ENCODE measurements around the gene MARK2. TPM values are rescaled to one million over a fixed set of nuclear protein-coding genes. Genes with fewer than 3 reads are reported as not detected.
A peak's percentile ranks its signal among the peaks of the same experiment; 100 is the strongest.

MARK2 gene
- total and polyA plus RNA-seq, 10 of the 15 experiments (the other 5 are each of a cell fraction or from before 2014, with no cell fraction given): 0.19 to 29.5 (median 13.2) TPM

DNA sequence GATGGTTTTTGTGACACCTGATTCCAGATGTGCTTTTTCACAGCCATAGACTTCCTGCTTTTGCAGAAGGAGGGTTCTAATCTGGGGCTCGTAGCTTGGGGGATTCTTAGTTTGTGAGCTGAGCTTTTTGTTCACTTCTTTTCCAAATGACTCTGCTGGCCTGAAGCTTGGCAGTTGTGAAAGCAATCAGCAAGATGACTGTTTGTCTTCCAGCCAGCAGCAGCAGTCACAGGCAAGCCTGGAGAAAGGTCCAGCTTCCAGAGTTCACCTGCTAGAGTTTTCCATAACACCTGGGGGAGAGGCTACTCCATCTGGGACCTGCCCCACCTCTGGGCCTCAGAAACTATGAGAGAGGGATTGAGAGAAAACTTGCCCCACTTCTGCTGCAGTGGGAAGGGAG lies 4.1 kb downstream of the MARK2 start:
- intact Hi-C loops (cut with micrococcal nuclease; ENCODE audit: unreplicated experiment): no loop called here
- H4K20me1 ChIP-seq (ENCODE audit: control insufficient read depth, insufficient read depth): peaks cover 9% of the 10 kb centered on the region
- TSS peak; percentile 20 for BruUV-seq (replicated peaks)
- FAIRE-seq (no peak), DNase-seq (ENCODE audit: low read depth, low spot score) (no peak), ATAC-seq (no peak)
- peak overlapping the region; percentile 64; the same call in 1 of the 2 replicates for H3K4me2 ChIP-seq (ENCODE audit: control insufficient read depth, insufficient read depth)
- H2AFZ ChIP-seq (ENCODE audit: control insufficient read depth, low read depth, low read length): no peak overlapping the region
- H3K4me1 ChIP-seq (ENCODE audit: control insufficient read depth, insufficient read depth, low read length): peaks cover 12% of the 10 kb centered on the region
- H3K27ac ChIP-seq (ENCODE audit: control insufficient read depth, insufficient read depth): no peak overlapping the region
- 38% methylated on average over 1 of the region's 1 CpG for WGBS (ENCODE audit: insufficient coverage, insufficient replicate concordance, low lambda C conversion rate, missing lambda C conversion rate)
- H3K9me3 ChIP-seq (replicated peaks; ENCODE audit: control insufficient read depth, insufficient read depth, low read length): no peaks in the 10 kb centered on the region
- RAD21 ChIA-PET (ENCODE audit: unreplicated experiment): interaction anchor here (0.9 to 1.8 kb wide), 5 partner anchors 10 to 30 kb away, joined by 4 to 8 read pairs (median 6); no protein-coding TSS in a partner anchor
- H3K79me2 ChIP-seq (ENCODE audit: control insufficient read depth, insufficient read depth, low read length): peaks cover 81% of the 10 kb centered on the region
- H3K36me3 ChIP-seq (ENCODE audit: control insufficient read depth in 2 of 2, insufficient read depth in 2 of 2, low read length in 1 of 2): peaks cover 0 to 13% of the 10 kb centered on the region in 2 experiments; a peak in 3 of 4 replicates
- H3K4me3 ChIP-seq: peak overlapping the region; percentile 42
- H3K27me3 ChIP-seq (replicated peaks in 1 of 2; ENCODE audit: control insufficient read depth in 2 of 2, insufficient read depth in 2 of 2, low read length in 1 of 2): no peaks in the 10 kb centered on the region
- POLR2A ChIA-PET: interaction anchor here (0.7 to 1.3 kb wide), 2 partner anchors 23 to 30 kb away, joined by 3 to 4 read pairs; no protein-coding TSS in a partner anchor
- in situ Hi-C loops (cut with MboI): no loop called here
- SMC1A ChIA-PET (ENCODE audit: uncharacterized antibody, unreplicated experiment): interaction anchor here (0.6 to 18.4 kb wide), 6 partner anchors 8 to 104 kb away, joined by 3 to 234 read pairs (median 5); no protein-coding TSS in a partner anchor
- CTCF ChIA-PET: interaction anchor here (0.6 to 4.3 kb wide), 9 partner anchors 8 to 1943 kb away, joined by 3 to 14 read pairs (median 6); no protein-coding TSS in a partner anchor
- no peak overlapping the region for H3K9ac ChIP-seq (ENCODE audit: control insufficient read depth, insufficient read depth, low read length)
- TF ChIP-seq TCF3 (IDR thresholded peaks at IDR 0.05; ENCODE audit: borderline replicate concordance, insufficient read depth, low read depth, low read length): no peak
- no peak for TF ChIP-seq SP1 (IDR thresholded peaks at IDR 0.05; ENCODE audit: low read depth, low read length)
- TF ChIP-seq FOS (IDR thresholded peaks at IDR 0.05; ENCODE audit: borderline replicate concordance, extremely low read depth, insufficient read length): no peak
- TF ChIP-seq, protein P1, sequence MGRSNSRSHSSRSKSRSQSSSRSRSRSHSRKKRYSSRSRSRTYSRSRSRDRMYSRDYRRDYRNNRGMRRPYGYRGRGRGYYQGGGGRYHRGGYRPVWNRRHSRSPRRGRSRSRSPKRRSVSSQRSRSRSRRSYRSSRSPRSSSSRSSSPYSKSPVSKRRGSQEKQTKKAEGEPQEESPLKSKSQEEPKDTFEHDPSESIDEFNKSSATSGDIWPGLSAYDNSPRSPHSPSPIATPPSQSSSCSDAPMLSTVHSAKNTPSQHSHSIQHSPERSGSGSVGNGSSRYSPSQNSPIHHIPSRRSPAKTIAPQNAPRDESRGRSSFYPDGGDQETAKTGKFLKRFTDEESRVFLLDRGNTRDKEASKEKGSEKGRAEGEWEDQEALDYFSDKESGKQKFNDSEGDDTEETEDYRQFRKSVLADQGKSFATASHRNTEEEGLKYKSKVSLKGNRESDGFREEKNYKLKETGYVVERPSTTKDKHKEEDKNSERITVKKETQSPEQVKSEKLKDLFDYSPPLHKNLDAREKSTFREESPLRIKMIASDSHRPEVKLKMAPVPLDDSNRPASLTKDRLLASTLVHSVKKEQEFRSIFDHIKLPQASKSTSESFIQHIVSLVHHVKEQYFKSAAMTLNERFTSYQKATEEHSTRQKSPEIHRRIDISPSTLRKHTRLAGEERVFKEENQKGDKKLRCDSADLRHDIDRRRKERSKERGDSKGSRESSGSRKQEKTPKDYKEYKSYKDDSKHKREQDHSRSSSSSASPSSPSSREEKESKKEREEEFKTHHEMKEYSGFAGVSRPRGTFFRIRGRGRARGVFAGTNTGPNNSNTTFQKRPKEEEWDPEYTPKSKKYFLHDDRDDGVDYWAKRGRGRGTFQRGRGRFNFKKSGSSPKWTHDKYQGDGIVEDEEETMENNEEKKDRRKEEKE (IDR thresholded peaks at IDR 0.05): no peak
- no peak for TF ChIP-seq CREM (IDR thresholded peaks at IDR 0.05; ENCODE audit: low read depth)
- no peak for TF ChIP-seq SIN3A (IDR thresholded peaks at IDR 0.05; ENCODE audit: low read depth, low read length)
- no peak for TF ChIP-seq BMI1 (IDR thresholded peaks at IDR 0.05; ENCODE audit: borderline replicate concordance)
- TF ChIP-seq BRCA1 (IDR thresholded peaks at IDR 0.05; ENCODE audit: low read depth, low read length): no peak
- no peak for TF ChIP-seq NR2F1 (conservative IDR thresholded peaks at IDR 0.05)
- TF ChIP-seq POU2F2 (IDR thresholded peaks at IDR 0.05; ENCODE audit: borderline replicate concordance, low read depth, low read length): no peak
- TF ChIP-seq, protein P2, sequence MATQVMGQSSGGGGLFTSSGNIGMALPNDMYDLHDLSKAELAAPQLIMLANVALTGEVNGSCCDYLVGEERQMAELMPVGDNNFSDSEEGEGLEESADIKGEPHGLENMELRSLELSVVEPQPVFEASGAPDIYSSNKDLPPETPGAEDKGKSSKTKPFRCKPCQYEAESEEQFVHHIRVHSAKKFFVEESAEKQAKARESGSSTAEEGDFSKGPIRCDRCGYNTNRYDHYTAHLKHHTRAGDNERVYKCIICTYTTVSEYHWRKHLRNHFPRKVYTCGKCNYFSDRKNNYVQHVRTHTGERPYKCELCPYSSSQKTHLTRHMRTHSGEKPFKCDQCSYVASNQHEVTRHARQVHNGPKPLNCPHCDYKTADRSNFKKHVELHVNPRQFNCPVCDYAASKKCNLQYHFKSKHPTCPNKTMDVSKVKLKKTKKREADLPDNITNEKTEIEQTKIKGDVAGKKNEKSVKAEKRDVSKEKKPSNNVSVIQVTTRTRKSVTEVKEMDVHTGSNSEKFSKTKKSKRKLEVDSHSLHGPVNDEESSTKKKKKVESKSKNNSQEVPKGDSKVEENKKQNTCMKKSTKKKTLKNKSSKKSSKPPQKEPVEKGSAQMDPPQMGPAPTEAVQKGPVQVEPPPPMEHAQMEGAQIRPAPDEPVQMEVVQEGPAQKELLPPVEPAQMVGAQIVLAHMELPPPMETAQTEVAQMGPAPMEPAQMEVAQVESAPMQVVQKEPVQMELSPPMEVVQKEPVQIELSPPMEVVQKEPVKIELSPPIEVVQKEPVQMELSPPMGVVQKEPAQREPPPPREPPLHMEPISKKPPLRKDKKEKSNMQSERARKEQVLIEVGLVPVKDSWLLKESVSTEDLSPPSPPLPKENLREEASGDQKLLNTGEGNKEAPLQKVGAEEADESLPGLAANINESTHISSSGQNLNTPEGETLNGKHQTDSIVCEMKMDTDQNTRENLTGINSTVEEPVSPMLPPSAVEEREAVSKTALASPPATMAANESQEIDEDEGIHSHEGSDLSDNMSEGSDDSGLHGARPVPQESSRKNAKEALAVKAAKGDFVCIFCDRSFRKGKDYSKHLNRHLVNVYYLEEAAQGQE (IDR thresholded peaks at IDR 0.05; ENCODE audit: low read depth, low read length): no peak
- TF ChIP-seq ASH2L (IDR thresholded peaks at IDR 0.05; ENCODE audit: borderline replicate concordance, low read depth): no peak
- TF ChIP-seq, protein P3, sequence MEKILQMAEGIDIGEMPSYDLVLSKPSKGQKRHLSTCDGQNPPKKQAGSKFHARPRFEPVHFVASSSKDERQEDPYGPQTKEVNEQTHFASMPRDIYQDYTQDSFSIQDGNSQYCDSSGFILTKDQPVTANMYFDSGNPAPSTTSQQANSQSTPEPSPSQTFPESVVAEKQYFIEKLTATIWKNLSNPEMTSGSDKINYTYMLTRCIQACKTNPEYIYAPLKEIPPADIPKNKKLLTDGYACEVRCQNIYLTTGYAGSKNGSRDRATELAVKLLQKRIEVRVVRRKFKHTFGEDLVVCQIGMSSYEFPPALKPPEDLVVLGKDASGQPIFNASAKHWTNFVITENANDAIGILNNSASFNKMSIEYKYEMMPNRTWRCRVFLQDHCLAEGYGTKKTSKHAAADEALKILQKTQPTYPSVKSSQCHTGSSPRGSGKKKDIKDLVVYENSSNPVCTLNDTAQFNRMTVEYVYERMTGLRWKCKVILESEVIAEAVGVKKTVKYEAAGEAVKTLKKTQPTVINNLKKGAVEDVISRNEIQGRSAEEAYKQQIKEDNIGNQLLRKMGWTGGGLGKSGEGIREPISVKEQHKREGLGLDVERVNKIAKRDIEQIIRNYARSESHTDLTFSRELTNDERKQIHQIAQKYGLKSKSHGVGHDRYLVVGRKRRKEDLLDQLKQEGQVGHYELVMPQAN (conservative IDR thresholded peaks at IDR 0.05): no peak
- TF ChIP-seq, protein P4, sequence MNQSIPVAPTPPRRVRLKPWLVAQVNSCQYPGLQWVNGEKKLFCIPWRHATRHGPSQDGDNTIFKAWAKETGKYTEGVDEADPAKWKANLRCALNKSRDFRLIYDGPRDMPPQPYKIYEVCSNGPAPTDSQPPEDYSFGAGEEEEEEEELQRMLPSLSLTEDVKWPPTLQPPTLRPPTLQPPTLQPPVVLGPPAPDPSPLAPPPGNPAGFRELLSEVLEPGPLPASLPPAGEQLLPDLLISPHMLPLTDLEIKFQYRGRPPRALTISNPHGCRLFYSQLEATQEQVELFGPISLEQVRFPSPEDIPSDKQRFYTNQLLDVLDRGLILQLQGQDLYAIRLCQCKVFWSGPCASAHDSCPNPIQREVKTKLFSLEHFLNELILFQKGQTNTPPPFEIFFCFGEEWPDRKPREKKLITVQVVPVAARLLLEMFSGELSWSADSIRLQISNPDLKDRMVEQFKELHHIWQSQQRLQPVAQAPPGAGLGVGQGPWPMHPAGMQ (IDR thresholded peaks at IDR 0.05; ENCODE audit: borderline replicate concordance): no peak

Measured in GM12878 (cell line).